ENCODE measurements around the gene ID2.

- no peak for TF ChIP-seq GABPA (IDR thresholded peaks at IDR 0.05; ENCODE audit: low read depth, low read length)
- TF ChIP-seq GABPA (CRISPR knock-in tag; IDR thresholded peaks at IDR 0.05; ENCODE audit: low read depth): no peak
- TF ChIP-seq ZNF549 (CRISPR knock-in tag; IDR thresholded peaks at IDR 0.05): no peak
- TF ChIP-seq TFDP1 (CRISPR knock-in tag; IDR thresholded peaks at IDR 0.05; ENCODE audit: borderline replicate concordance): no peak
- TF ChIP-seq SIN3A (IDR thresholded peaks at IDR 0.05; ENCODE audit: borderline replicate concordance, low read depth, low read length): no peak
- TF ChIP-seq CHD2 (IDR thresholded peaks at IDR 0.05; ENCODE audit: low read depth, low read length): no peak
- no peak for TF ChIP-seq NR2F1 (CRISPR knock-in tag; IDR thresholded peaks at IDR 0.05)
- no peak for TF ChIP-seq RAD21 (CRISPR knock-in tag; IDR thresholded peaks at IDR 0.05)
Observed at GRCh38 chr2:8666581-8666980, 15.3 kb upstream of the ID2 start.

All from HepG2 (cell line).